ENCODE measurements around the gene OMA1. TPM values are rescaled to one million over a fixed set of nuclear protein-coding genes. Genes with fewer than 3 reads are reported as not detected.

OMA1 gene
- polyA plus RNA-seq, 1 donor (not counting 4 experiments of a cell fraction or from before 2014, with no cell fraction given), result 16.3 TPM

GRCh38 chr1:58459911-58460310 is 86.6 kb downstream of the OMA1 start:
- H3K4me1 ChIP-seq (ENCODE audit: control insufficient read depth, extremely low read depth, insufficient read depth, low read length), result no peaks in the 10 kb centered on the region
- H3K9ac ChIP-seq (ENCODE audit: control insufficient read depth, extremely low read depth, insufficient read depth, low read length), result no peak overlapping the region
- dilution Hi-C loops (cut with MboI; ENCODE audit: extremely low pct_ligation_motif_present, low sequenced_read_pairs), result no loop called here
- no peak for DNase-seq (ENCODE audit: low read depth, low spot score)
- no peak overlapping the region for H3K27ac ChIP-seq (ENCODE audit: control insufficient read depth, insufficient read depth, low read length)
- no peak for FAIRE-seq
- no peaks in the 10 kb centered on the region for H3K27me3 ChIP-seq (ENCODE audit: control insufficient read depth, extremely low read depth, insufficient read depth, low read length)
- no peaks in the 10 kb centered on the region for H4K20me1 ChIP-seq (ENCODE audit: control insufficient read depth, extremely low read depth, insufficient read depth, low read length)
- H3K9me3 ChIP-seq (ENCODE audit: control insufficient read depth, low read depth, low read length), result no peaks in the 10 kb centered on the region
- no peaks in the 10 kb centered on the region for H3K79me2 ChIP-seq (ENCODE audit: control insufficient read depth, insufficient read depth, low read length)
- no peak overlapping the region for H3K4me2 ChIP-seq (ENCODE audit: control insufficient read depth, extremely low read depth, insufficient read depth, low read depth, low read length)
- no peak for TF ChIP-seq EZH2 (IDR thresholded peaks at IDR 0.05; ENCODE audit: low read length)
- no peak for TF ChIP-seq CTCF (optimal IDR thresholded peaks at IDR 0.05 in 1 of 3, IDR thresholded peaks at IDR 0.05 in 1 of 3, conservative IDR thresholded peaks at IDR 0.05 in 1 of 3; ENCODE audit: extremely low read depth in 1 of 3, insufficient read depth in 2 of 3, low read length in 3 of 3)
- H2AFZ ChIP-seq (ENCODE audit: control insufficient read depth, low read length), result no peak overlapping the region
- no peaks in the 10 kb centered on the region for H3K9me1 ChIP-seq (ENCODE audit: control insufficient read depth, extremely low read depth, insufficient read depth, low read length)
- H3K4me3 ChIP-seq (ENCODE audit: control insufficient read depth in 2 of 3, extremely low read depth in 1 of 3, insufficient read depth in 2 of 3, low read depth in 1 of 3, low read length in 3 of 3), result no peak overlapping the region
- H3K36me3 ChIP-seq (ENCODE audit: control insufficient read depth in 2 of 2, extremely low read depth in 1 of 2, insufficient read depth in 2 of 2, low read length in 2 of 2), result no peaks in the 10 kb centered on the region

- no peaks in the 10 kb centered on the region for H3K4me1 ChIP-seq (ENCODE audit: control insufficient read depth, extremely low read depth, insufficient read depth, low read length)
- dilution Hi-C loops (cut with MboI; ENCODE audit: extremely low pct_ligation_motif_present, low sequenced_read_pairs), result no loop called here
- H3K36me3 ChIP-seq (ENCODE audit: control insufficient read depth in 2 of 2, extremely low read depth in 1 of 2, insufficient read depth in 2 of 2, low read length in 2 of 2), result no peaks in the 10 kb centered on the region
- no peak overlapping the region for H3K27ac ChIP-seq (ENCODE audit: control insufficient read depth, insufficient read depth, low read length)
- no peak overlapping the region for H3K9ac ChIP-seq (ENCODE audit: control insufficient read depth, extremely low read depth, insufficient read depth, low read length)
- H3K4me3 ChIP-seq (ENCODE audit: control insufficient read depth in 2 of 3, extremely low read depth in 1 of 3, insufficient read depth in 2 of 3, low read depth in 1 of 3, low read length in 3 of 3), result no peak overlapping the region
- FAIRE-seq, result no peak
- H3K9me1 ChIP-seq (ENCODE audit: control insufficient read depth, extremely low read depth, insufficient read depth, low read length), result no peaks in the 10 kb centered on the region
- TF ChIP-seq CTCF (optimal IDR thresholded peaks at IDR 0.05 in 1 of 3, IDR thresholded peaks at IDR 0.05 in 1 of 3, conservative IDR thresholded peaks at IDR 0.05 in 1 of 3; ENCODE audit: extremely low read depth in 1 of 3, insufficient read depth in 2 of 3, low read length in 3 of 3) (no peak), EZH2 (IDR thresholded peaks at IDR 0.05; ENCODE audit: low read length) (no peak)
- no peak for DNase-seq (ENCODE audit: low read depth, low spot score)
- no peaks in the 10 kb centered on the region for H3K9me3 ChIP-seq (ENCODE audit: control insufficient read depth, low read depth, low read length)
- H2AFZ ChIP-seq (ENCODE audit: control insufficient read depth, low read length), result no peak overlapping the region
- no peak overlapping the region for H3K4me2 ChIP-seq (ENCODE audit: control insufficient read depth, extremely low read depth, insufficient read depth, low read depth, low read length)
- no peaks in the 10 kb centered on the region for H4K20me1 ChIP-seq (ENCODE audit: control insufficient read depth, extremely low read depth, insufficient read depth, low read length)
- no peaks in the 10 kb centered on the region for H3K27me3 ChIP-seq (ENCODE audit: control insufficient read depth, extremely low read depth, insufficient read depth, low read length)
- H3K79me2 ChIP-seq (ENCODE audit: control insufficient read depth, insufficient read depth, low read length), result no peaks in the 10 kb centered on the region
Measured at GRCh38 chr1:58457023-58457635, 89.4 kb downstream of the OMA1 start.

Data from keratinocyte (primary cell).